ENCODE results near the gene THSD7A.
"Not testable (repeated sequence)": the region's sequence is repeated elsewhere in the genome, so short reads cannot be mapped to it uniquely, and the experiment has no call there.

THSD7A gene

GRCh38 chr7:11538751-11539299, 293.2 kb downstream of the THSD7A start:
- TF ChIP-seq PAX5 (IDR thresholded peaks at IDR 0.05; ENCODE audit: insufficient read depth, low read length, severe bottlenecking) (no peak), SPI1 (IDR thresholded peaks at IDR 0.05; ENCODE audit: low read depth, low read length) (no peak), TAF1 (IDR thresholded peaks at IDR 0.05; ENCODE audit: low read depth, low read length) (no peak), POLR2A (IDR thresholded peaks at IDR 0.05; ENCODE audit: low read depth, low read length) (no peak), POLR2AphosphoS5 (IDR thresholded peaks at IDR 0.05; ENCODE audit: low read depth, low read length) (no peak), POU2F2 (IDR thresholded peaks at IDR 0.05; ENCODE audit: low read depth, low read length) (no peak)
- FAIRE-seq (no peak), DNase-seq (ENCODE audit: insufficient read length, low spot score) (no peak)

GRCh38 chr7:11533229-11533820, 298.7 kb downstream of the THSD7A start:
- FAIRE-seq (no peak), DNase-seq (ENCODE audit: insufficient read length, low spot score) (no peak)
- TF ChIP-seq PAX5 (IDR thresholded peaks at IDR 0.05; ENCODE audit: insufficient read depth, low read length, severe bottlenecking) (no peak), POU2F2 (IDR thresholded peaks at IDR 0.05; ENCODE audit: low read depth, low read length) (no peak), POLR2A (IDR thresholded peaks at IDR 0.05; ENCODE audit: low read depth, low read length) (no peak), TAF1 (IDR thresholded peaks at IDR 0.05; ENCODE audit: low read depth, low read length) (no peak), SPI1 (IDR thresholded peaks at IDR 0.05; ENCODE audit: low read depth, low read length) (no peak), POLR2AphosphoS5 (IDR thresholded peaks at IDR 0.05; ENCODE audit: low read depth, low read length) (no peak)

GRCh38 chr7:11529382-11529781, 302.6 kb downstream of the THSD7A start:
- no peak for DNase-seq (ENCODE audit: insufficient read length, low spot score)
- no peak for FAIRE-seq
- TF ChIP-seq PAX5 (IDR thresholded peaks at IDR 0.05; ENCODE audit: insufficient read depth, low read length, severe bottlenecking) (no peak), POLR2AphosphoS5 (IDR thresholded peaks at IDR 0.05; ENCODE audit: low read depth, low read length) (no peak), POU2F2 (IDR thresholded peaks at IDR 0.05; ENCODE audit: low read depth, low read length) (no peak), SPI1 (IDR thresholded peaks at IDR 0.05; ENCODE audit: low read depth, low read length) (no peak), TAF1 (IDR thresholded peaks at IDR 0.05; ENCODE audit: low read depth, low read length) (no peak), POLR2A (IDR thresholded peaks at IDR 0.05; ENCODE audit: low read depth, low read length) (no peak)

GRCh38 chr7:11527707-11528106, 304.3 kb downstream of the THSD7A start:
- DNase-seq (ENCODE audit: insufficient read length, low spot score): no peak
- no peak for TF ChIP-seq POLR2AphosphoS5 (IDR thresholded peaks at IDR 0.05; ENCODE audit: low read depth, low read length)
- TF ChIP-seq PAX5 (IDR thresholded peaks at IDR 0.05; ENCODE audit: insufficient read depth, low read length, severe bottlenecking): no peak
- no peak for TF ChIP-seq POU2F2 (IDR thresholded peaks at IDR 0.05; ENCODE audit: low read depth, low read length)
- no peak for FAIRE-seq

- TF ChIP-seq SPI1 (IDR thresholded peaks at IDR 0.05; ENCODE audit: low read depth, low read length) (no peak), POLR2A (IDR thresholded peaks at IDR 0.05; ENCODE audit: low read depth, low read length) (no peak), POU2F2 (IDR thresholded peaks at IDR 0.05; ENCODE audit: low read depth, low read length) (no peak), POLR2AphosphoS5 (IDR thresholded peaks at IDR 0.05; ENCODE audit: low read depth, low read length) (no peak), PAX5 (IDR thresholded peaks at IDR 0.05; ENCODE audit: insufficient read depth, low read length, severe bottlenecking) (no peak), TAF1 (IDR thresholded peaks at IDR 0.05; ENCODE audit: low read depth, low read length) (no peak)
- DNase-seq (ENCODE audit: insufficient read length, low spot score) (no peak), FAIRE-seq (no peak)
Measured at GRCh38 chr7:11524476-11525397, 307.3 kb downstream of the THSD7A start.

GRCh38 chr7:11521964-11522499, 310.0 kb downstream of the THSD7A start:
- FAIRE-seq; DNase-seq (ENCODE audit: insufficient read length, low spot score): not testable (repeated sequence)

GRCh38 chr7:11517853-11518252, 314.1 kb downstream of the THSD7A start:
- no peak for DNase-seq (ENCODE audit: insufficient read length, low spot score)
- FAIRE-seq: no peak
- TF ChIP-seq TAF1 (IDR thresholded peaks at IDR 0.05; ENCODE audit: low read depth, low read length): no peak
- no peak for TF ChIP-seq POLR2AphosphoS5 (IDR thresholded peaks at IDR 0.05; ENCODE audit: low read depth, low read length)
- TF ChIP-seq PAX5 (IDR thresholded peaks at IDR 0.05; ENCODE audit: insufficient read depth, low read length, severe bottlenecking): no peak
- no peak for TF ChIP-seq SPI1 (IDR thresholded peaks at IDR 0.05; ENCODE audit: low read depth, low read length)
- no peak for TF ChIP-seq POLR2A (IDR thresholded peaks at IDR 0.05; ENCODE audit: low read depth, low read length)
- TF ChIP-seq POU2F2 (IDR thresholded peaks at IDR 0.05; ENCODE audit: low read depth, low read length): no peak

GRCh38 chr7:11516328-11516727, 315.7 kb downstream of the THSD7A start:
- FAIRE-seq: no peak
- DNase-seq (ENCODE audit: insufficient read length, low spot score): no peak
- TF ChIP-seq SPI1 (IDR thresholded peaks at IDR 0.05; ENCODE audit: low read depth, low read length) (no peak), POLR2A (IDR thresholded peaks at IDR 0.05; ENCODE audit: low read depth, low read length) (no peak), PAX5 (IDR thresholded peaks at IDR 0.05; ENCODE audit: insufficient read depth, low read length, severe bottlenecking) (no peak), POU2F2 (IDR thresholded peaks at IDR 0.05; ENCODE audit: low read depth, low read length) (no peak), TAF1 (IDR thresholded peaks at IDR 0.05; ENCODE audit: low read depth, low read length) (no peak), POLR2AphosphoS5 (IDR thresholded peaks at IDR 0.05; ENCODE audit: low read depth, low read length) (no peak)

GRCh38 chr7:11513460-11513859, 318.5 kb downstream of the THSD7A start:
- FAIRE-seq (no peak), DNase-seq (ENCODE audit: insufficient read length, low spot score) (no peak)
- TF ChIP-seq POU2F2 (IDR thresholded peaks at IDR 0.05; ENCODE audit: low read depth, low read length) (no peak), TAF1 (IDR thresholded peaks at IDR 0.05; ENCODE audit: low read depth, low read length) (no peak), SPI1 (IDR thresholded peaks at IDR 0.05; ENCODE audit: low read depth, low read length) (no peak), POLR2A (IDR thresholded peaks at IDR 0.05; ENCODE audit: low read depth, low read length) (no peak), POLR2AphosphoS5 (IDR thresholded peaks at IDR 0.05; ENCODE audit: low read depth, low read length) (no peak), PAX5 (IDR thresholded peaks at IDR 0.05; ENCODE audit: insufficient read depth, low read length, severe bottlenecking) (no peak)

All from GM12891 (cell line).